GM18502 (cell line): Measurements from ENCODE around the gene CLBA1.

ENCODE experiments used
- ATAC-seq: cut with Tn5 transposase; IDR thresholded peaks from one replicate; pipeline ENCODE4 v1.9.1; 2021; ENCODE audit warnings: mild to moderate bottlenecking; ENCODE audit not compliant: unreplicated experiment, poor library complexity

The CLBA1 gene

DNA sequence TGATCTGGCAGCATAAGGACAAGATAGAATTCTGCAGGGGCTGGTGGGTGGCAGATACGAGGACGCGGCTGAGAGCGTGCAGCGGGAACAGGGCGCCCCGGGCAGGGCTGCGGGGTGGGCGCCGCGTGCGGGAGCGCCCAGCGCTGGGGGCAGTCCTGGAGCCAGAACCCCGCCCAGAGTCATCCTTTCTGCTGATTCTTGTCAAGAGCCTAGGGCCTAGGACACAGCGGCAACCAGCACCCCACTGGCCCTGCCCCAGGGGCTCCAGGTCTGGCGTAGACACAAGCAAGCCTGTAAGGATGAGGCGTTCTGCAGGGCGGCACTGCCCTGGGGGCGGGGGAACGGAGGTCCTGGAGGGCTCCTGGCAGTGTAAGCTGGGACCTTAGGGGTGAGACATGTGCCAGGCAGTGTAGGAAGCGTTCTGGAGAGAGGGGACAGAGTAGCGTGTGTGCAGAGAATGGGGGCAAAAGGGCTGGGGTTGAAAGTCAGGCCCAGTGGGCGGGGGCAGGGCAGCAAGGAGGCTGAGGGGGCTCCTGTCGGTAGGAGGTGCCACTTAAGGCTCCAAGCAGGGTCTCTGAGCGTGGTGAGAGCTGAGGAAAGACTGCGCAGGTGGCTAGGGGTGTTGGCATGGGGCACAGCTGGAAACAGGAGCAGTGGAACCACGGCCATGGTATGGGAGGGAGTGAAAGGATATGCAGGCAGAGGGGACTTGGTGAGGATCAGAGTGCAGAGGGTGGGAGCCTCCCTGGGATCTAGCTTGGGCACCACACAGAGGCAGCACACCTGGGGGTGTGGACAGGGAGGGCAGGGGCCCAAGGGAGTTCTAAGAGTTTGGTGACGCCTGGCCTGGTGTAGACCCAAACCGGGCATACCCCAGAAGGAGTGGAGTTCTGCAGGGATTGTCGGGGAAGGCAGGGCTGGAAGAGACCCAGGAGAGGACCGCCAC, 6.6 kb upstream of the CLBA1 start:
- no peak for ATAC-seq

GRCh38 chr14:104979758-104980610, 5.6 kb upstream of the CLBA1 start:
- ATAC-seq = no peak

DNA sequence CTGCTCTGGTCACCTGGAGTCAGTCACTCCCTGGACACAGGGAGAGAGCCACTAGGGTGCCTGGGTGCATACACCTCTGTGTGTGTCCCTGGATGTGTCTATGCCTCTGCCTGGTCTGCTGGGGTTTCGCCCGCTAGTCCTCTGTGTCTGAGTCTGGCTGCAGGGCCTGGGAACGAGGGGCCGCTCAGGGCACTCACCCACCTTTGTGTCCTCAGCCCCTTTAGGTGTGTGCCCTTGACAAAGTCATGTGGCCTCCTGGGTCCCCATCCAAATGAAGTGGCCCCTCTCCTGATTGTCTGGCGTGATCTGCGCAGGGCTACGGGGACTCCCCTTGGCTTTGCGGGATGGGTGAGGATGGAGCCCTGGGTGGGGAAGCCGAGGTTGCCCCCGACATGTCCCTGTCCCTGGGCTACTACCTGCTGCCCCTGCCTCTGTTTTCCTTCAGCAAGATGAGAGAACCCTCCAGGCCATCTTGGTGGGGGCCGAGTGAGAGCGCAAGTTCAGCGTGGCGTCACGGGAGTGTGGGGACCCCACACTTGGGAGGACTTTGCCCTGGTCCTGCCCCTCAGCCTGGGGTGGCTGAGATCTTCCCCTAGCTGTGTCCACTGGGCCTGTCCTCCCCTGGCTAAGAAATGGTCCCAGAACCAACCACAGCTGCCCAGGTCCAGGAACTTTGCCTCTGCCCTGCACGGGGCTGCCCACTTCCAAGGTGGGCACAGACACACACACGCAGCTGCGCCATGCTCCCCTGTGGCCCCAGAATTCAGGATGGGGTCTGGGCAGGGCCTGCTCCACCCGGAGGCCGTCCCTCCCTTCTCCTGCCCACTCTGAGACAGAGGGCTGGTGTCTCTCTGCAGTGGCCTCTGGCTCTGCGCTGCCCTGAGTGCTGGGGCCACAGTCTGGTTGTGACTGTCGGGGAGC, 4.7 kb upstream of the CLBA1 start:
- no peak for ATAC-seq

- ATAC-seq = no peak
These were observed 3.7 kb upstream of the CLBA1 start for GRCh38 chr14:104981699-104982541.

- no peak for ATAC-seq
These were observed 2.9 kb upstream of the CLBA1 start for GRCh38 chr14:104982548-104983230.

- ATAC-seq = no peak
These were observed 2.3 kb upstream of the CLBA1 start for GRCh38 chr14:104983231-104983721.

- no peak for ATAC-seq
These were observed 1.3 kb upstream of the CLBA1 start for GRCh38 chr14:104984056-104984894.

GRCh38 chr14:104986487-104987164, 1.0 kb downstream of the CLBA1 start:
- ATAC-seq = no peak

- no peak for ATAC-seq
These were observed 3.8 kb downstream of the CLBA1 start for GRCh38 chr14:104989236-104989950.

GRCh38 chr14:104989951-104990303, 4.3 kb downstream of the CLBA1 start:
- no peak for ATAC-seq

- no peak for ATAC-seq
These were observed 6.3 kb downstream of the CLBA1 start for GRCh38 chr14:104991896-104992230.

GRCh38 chr14:104992501-104992900, 6.9 kb downstream of the CLBA1 start:
- no peak for ATAC-seq

DNA sequence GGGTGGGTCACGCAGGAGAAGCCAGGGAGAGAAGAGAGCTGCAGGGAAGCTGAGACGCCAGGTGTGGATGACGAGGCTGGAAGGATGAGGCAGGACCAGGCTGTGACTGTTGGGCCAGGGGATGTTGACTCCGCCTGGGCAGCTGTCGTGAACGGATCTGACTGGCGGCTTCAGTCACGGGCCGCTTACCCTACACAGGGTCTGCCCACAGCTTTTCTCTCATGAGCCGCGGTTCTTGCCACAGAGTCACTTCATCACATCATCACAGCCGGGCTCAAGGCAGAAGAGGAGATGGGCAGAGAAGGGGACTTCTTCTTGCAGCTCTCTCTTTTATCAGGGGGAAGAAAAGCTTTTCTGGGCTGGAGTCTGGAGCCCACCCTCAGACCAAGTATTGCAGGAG, 7.7 kb downstream of the CLBA1 start:
- no peak for ATAC-seq

DNA sequence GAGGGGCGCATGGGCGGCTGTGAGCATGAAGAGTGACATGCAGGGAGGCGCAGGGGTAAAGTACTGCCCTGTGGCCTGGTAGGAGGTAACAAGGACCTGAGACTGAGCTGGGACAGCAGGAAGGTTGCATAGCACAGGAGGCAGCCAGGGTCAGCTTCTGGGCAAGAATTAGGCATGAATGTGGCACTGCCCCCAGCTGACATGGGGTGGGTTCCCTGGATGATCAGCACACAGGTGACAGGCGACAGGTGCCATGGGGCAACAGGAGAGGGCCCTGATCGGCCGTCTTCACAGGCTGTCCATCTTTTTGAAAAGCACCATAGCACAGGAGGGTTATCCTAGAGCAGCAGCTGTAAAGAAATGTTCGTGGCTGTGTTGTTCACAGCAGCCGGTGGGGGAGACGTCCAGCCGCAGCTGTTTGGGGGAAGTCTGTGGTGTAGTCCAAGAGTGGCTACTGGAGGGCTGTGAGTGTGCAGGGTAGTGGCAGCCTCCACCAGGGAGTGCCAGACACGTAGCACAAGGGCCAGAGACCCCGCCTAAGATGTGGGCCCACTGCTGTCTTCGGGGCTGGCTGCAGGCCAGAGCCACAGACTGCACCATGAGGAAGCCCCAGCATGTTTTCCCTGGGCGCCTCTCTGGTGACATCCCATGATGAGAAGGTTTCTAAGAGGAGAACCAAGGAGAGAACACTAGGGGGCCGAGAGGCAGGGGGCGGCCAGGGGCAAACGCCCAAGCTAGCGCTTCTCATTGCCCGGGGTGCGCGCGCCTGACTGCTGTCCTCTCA, 8.4 kb downstream of the CLBA1 start:
- ATAC-seq = no peak

DNA sequence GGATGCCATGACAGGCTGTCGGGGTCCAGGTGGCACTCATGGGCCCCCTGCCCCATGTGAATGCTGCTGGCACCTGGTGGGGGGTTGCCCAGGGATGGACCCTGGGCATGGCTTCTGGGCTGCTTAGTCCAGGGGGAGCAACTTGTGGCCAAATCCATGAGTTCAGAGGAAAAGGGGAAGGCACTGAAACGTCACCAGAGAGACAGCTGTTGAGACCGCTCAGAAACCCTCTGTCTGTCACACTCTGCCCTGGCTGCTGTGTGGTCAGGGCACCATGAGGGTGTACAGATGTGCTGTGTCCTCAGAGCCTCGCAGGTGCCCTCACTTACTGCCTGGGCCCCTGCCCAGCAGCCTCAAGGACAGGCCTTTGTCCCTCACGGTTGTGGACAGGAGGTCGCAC, 9.4 kb downstream of the CLBA1 start:
- no peak for ATAC-seq

DNA sequence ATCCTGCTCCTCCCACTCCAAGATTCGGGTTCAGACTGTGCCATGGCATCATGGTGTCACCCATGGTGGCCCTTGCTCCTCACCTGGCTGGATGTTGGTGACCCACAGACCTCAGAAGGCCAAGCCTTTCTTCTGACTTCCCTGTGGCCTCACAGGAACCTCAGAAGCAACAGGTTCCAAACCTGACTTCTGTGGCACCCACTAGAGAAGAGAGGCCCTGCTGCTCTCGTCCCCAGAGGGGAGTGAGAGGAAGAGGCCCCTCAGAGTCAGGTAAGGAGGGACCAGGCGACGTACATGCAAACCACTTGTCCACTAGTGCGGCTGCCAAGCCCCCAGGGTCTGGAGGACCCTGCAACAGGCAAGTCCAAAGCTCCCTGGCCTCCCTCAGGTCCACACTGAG, 10.4 kb downstream of the CLBA1 start:
- ATAC-seq = no peak
